ENCODE measurements around the gene NASP. TPM values are rescaled to one million over a fixed set of nuclear protein-coding genes. Genes with fewer than 3 reads are reported as not detected.

NASP gene
- total and polyA plus RNA-seq, 2 of the 13 experiments (the other 11 are each of a cell fraction or from before 2014, with no cell fraction given) = 132 to 256 TPM

- no peak for TF ChIP-seq ZNF317 (CRISPR knock-in tag; IDR thresholded peaks at IDR 0.05)
- no peak for TF ChIP-seq ZNF639 (CRISPR knock-in tag; conservative IDR thresholded peaks at IDR 0.05)
- TF ChIP-seq CENPX (CRISPR knock-in tag; IDR thresholded peaks at IDR 0.05) = no peak
- peak; percentile 80 for TF ChIP-seq ZEB1 (IDR thresholded peaks at IDR 0.05; ENCODE audit: insufficient replicate concordance, low read depth)
- TF ChIP-seq ZNF318 (CRISPR knock-in tag; IDR thresholded peaks at IDR 0.05) = no peak
- TF ChIP-seq SRSF1 (optimal IDR thresholded peaks at IDR 0.05; ENCODE audit: low read depth, low read length) = no peak
- TF ChIP-seq, protein P1, sequence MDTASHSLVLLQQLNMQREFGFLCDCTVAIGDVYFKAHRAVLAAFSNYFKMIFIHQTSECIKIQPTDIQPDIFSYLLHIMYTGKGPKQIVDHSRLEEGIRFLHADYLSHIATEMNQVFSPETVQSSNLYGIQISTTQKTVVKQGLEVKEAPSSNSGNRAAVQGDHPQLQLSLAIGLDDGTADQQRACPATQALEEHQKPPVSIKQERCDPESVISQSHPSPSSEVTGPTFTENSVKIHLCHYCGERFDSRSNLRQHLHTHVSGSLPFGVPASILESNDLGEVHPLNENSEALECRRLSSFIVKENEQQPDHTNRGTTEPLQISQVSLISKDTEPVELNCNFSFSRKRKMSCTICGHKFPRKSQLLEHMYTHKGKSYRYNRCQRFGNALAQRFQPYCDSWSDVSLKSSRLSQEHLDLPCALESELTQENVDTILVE (CRISPR knock-in tag; IDR thresholded peaks at IDR 0.05) = peak; percentile 50; the same call in 1 of the 2 replicates
- TF ChIP-seq ETV6 (CRISPR knock-in tag; conservative IDR thresholded peaks at IDR 0.05) = no peak
- TF ChIP-seq ZNF724P (CRISPR knock-in tag; IDR thresholded peaks at IDR 0.05; ENCODE audit: borderline replicate concordance) = no peak
- TF ChIP-seq RELA (CRISPR knock-in tag; IDR thresholded peaks at IDR 0.05) = no peak
- no peak for TF ChIP-seq HINFP (CRISPR knock-in tag; IDR thresholded peaks at IDR 0.05; ENCODE audit: low read depth)
- peak in 1 of 2 experiments; percentile 34; a peak in 1 of 4 replicates for TF ChIP-seq KLF16 (CRISPR knock-in tag; IDR thresholded peaks at IDR 0.05)
- no peak for TF ChIP-seq ZNF703 (CRISPR knock-in tag; IDR thresholded peaks at IDR 0.05; ENCODE audit: borderline replicate concordance)
- TF ChIP-seq, protein P2, sequence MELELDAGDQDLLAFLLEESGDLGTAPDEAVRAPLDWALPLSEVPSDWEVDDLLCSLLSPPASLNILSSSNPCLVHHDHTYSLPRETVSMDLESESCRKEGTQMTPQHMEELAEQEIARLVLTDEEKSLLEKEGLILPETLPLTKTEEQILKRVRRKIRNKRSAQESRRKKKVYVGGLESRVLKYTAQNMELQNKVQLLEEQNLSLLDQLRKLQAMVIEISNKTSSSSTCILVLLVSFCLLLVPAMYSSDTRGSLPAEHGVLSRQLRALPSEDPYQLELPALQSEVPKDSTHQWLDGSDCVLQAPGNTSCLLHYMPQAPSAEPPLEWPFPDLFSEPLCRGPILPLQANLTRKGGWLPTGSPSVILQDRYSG (CRISPR knock-in tag; IDR thresholded peaks at IDR 0.05) = no peak
- TF ChIP-seq MYC (CRISPR knock-in tag; IDR thresholded peaks at IDR 0.05; ENCODE audit: borderline replicate concordance) = no peak
- TF ChIP-seq MED8 (CRISPR knock-in tag; IDR thresholded peaks at IDR 0.05; ENCODE audit: insufficient replicate concordance) = no peak
Observed at GRCh38 chr1:45542591-45542990, 41.2 kb upstream of the NASP start (continued).

Data from HepG2 (cell line).